GM18951 (cell line): ENCODE measurements around the gene RARB.

Experiments
- POLR2A ChIP-seq: IDR thresholded peaks from 4 replicates; pipeline ENCODE4 v1.6.1; 2011; ENCODE audit warnings: mild to moderate bottlenecking; ENCODE audit not compliant: insufficient read length, insufficient read depth; ENCODE audit errors: extremely low read depth
- in situ Hi-C: fragments of 300-500 bp; cut with MboI; formaldehyde crosslinking; loops from one replicate; pipeline ENCODE4 v1.12.0; 2022; ENCODE audit warnings: low sequenced_read_pairs, mixed read lengths, inconsistent platforms; ENCODE audit not compliant: unreplicated experiment

RARB gene

DNA sequence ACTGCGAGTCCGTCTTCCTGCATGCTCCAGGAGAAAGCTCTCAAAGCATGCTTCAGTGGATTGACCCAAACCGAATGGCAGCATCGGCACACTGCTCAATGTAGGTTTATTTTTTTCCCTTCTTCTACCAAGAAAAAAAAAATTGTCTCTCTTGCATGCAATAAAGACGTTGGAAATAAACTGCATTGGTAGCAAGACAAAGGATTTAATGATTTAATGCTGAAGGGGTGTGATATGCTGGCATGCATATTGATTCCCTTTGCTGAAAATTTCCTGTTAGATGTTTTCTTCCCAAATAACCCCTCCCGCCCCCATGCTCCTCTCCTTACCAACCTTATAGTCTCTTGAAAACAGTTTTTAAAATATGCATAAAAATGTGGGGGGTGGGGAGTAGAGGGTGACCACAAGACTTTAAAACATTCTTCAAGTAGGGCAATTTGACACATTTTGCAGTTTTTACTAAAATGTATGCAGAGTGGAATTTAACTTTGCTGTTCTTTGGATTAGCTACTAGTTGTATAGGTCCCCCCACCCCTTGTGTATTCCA lies 799 bp downstream of the RARB start:
- TF ChIP-seq POLR2A = no peak
- in situ Hi-C loops = no loop called here

DNA sequence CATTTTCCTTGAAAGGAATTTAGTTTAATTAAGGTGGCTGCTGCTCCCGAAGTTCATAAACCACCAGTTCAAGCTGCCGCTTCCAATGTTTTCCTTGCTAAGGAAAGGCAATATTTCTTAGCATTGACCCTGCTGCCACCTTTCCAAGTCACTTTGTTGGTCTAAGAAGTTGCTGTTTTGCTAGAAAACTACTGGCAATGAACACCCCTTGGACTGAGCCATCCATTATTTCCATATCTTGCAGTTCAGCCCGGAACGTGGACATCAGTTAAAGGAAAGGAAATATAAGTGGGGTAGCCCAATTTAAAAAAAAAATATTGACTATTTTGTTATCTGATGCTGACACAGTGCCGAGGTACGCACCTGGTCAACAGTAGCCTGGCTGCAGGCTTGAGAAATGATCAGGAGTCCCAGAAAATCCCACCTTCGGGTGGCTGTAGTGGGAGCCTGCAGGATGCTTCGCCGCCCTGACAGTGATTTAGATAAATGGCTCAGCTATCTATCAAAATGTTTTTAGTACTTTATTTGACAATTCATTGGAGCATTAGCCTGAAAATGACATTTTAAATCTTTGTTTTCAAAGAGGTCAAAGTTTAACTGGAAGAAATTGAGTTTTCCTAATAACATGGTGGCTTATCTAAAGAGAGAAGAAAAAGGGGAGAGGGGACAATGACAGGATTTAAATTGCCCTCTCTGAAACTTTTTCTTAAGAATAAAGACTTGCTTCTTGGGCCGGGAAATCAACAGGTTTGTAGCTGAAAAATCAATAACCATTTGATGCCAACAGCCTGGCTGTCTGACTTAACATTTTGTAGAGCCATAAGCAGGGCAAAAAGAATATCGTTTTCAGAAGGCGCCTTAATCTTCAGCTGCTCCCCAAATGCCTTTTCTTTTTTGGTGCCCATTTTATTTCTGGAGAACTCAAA lies 1.6 kb downstream of the RARB start:
- TF ChIP-seq POLR2A = no peak
- in situ Hi-C loops = no loop called here

DNA sequence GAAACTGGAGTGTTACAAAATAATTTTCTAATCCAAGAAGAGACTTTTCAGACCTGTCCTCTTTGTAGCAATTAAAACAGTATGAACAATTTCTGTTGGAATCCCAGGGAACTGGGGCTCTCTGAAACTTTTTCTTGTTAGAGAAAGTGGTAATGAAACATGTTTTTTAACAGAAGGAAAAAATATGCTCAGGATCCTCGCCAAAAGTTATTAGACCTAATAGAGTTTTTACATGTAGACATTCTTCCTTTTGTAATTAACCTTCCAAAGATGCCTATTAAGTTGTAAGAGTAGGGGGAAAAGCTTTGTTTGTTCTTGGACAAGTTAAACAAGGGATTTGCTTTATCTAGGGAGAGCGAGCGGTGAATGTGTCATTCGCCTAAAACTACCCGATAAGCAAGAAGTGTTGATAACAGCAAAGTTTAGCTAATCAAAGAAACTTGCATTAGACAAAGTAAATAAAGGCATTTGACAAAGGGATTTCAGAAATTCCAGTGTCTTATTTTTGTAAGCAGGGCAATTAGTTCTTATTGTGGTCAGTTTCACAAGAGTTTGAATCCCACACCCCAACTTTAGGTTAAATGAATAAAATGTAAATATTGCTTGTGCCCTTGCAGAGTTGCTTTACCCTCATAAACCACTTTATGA lies 2.3 kb downstream of the RARB start:
- in situ Hi-C loops = no loop called here

DNA sequence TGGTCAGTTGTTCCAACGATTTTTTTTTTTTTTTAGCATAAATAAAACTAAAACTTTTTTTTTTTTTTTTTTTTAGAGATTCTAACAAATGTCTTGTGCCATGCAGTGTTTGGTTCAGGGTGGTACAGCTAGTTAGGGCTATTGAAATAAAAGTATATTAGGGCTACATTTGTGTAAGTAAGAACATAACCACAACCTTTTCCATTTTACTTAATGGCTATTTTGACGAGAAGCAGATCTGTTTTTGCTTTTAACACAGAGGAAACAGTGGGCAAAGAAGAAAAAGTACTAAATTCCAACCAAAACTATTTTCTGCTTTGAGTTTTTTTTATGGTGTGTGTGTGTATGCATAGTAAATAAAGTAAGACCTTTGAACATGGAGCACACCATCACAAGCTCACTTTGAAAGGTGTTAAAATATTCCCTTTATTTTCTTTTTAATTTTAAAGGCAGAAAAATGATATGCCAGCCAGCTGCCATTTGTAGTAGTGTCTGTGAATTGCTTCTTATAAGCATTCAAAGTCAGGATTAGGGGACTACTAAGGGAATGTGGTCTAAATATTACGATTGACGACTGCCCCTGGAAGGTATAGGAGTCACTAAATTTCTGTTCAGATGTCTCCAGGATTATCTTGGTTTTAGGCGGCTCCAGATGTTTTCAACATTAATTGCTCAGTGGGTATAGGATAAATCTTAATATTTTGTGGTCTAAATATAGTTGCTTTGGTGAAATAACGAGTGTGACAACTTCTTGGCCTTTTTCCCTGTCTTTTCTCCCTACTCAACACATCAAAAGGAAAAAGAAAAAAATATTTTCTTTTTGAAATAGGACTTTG lies 3.1 kb downstream of the RARB start:
- in situ Hi-C loops = no loop called here
- no peak for TF ChIP-seq POLR2A

More for the DNA sequence above, 2.3 kb downstream of the RARB start:
- no peak for TF ChIP-seq POLR2A

- TF ChIP-seq POLR2A = no peak
- in situ Hi-C loops = no loop called here
Observed at GRCh38 chr3:25432176-25432720, 4.2 kb downstream of the RARB start.

DNA sequence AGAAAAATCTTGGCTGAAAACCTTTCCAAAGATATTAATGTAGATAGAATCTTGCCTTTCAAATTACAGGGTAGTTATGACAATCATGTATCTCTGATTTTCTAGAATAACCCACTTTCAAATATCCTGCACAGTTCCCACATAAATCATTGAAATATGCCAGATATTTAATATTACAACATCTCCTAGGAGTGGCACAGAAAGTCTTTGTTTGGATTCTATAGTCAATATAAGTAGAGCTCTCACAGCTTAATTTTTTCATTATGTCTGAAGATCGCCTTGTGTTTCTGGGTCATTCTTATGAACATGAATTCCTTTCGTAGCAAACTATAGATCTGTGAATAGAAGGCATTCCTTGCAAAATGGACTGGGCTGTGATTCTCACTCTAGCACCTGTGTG lies 5.0 kb downstream of the RARB start:
- in situ Hi-C loops = no loop called here
- no peak for TF ChIP-seq POLR2A

DNA sequence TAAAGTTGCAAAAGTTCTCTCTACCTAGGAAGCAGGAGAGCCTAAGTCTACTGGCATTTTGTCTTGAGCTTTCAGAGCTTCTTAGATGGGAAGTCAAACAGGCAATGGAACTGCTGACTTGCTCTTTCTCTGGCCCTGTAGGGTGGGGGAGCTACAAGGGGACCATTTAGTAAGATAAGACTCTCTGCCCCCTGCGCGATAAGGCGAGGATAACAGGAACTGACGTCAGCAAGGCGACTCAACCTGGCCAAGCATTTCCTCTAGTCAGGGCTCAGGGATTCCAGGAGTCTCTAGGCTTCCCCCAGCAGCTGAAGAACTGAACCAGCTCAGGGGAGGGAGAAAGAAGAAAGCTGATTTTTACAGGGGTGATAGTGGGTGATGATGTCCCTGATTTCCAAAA lies 5.8 kb downstream of the RARB start:
- in situ Hi-C loops = no loop called here
- TF ChIP-seq POLR2A = no peak

- in situ Hi-C loops = no loop called here
- no peak for TF ChIP-seq POLR2A
Observed at GRCh38 chr3:25437953-25438352, 9.9 kb downstream of the RARB start.

DNA sequence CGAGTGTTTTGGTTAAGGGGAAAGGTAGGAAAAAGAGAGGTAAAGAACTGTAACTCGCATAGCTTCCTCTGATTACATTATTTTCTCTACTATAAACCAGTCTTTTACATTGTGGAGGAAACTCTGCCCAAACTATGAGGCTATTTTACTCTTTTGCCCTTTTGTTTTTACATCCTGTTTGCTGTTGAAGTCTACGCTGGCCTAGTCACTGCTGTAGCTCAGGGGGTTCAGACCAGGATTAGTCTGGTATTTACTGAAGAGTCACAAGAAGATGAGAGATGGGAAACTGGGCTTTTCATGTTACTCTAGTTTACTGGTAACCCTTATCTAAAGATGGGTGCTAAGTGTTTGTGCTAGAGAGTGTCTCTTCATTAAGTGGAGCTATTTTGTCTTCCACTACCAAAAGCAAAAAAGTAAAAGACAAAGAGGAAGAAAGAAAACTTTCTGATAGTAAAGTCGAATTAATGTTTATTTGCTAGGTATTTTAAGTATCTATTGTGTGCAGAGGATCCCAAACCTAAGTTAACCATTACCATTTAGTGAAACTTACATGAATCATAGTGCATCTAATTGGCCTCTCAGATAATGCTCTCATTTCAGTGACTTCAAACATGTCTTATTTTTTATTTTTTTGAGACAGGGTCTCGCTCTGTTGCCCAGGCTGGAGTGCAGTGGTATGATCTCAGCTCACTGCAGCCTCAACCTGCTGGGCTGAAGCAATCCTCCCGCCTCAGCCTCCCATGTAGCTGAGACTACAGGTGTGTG lies 10.9 kb downstream of the RARB start:
- in situ Hi-C loops = no loop called here
- TF ChIP-seq POLR2A = no peak

DNA sequence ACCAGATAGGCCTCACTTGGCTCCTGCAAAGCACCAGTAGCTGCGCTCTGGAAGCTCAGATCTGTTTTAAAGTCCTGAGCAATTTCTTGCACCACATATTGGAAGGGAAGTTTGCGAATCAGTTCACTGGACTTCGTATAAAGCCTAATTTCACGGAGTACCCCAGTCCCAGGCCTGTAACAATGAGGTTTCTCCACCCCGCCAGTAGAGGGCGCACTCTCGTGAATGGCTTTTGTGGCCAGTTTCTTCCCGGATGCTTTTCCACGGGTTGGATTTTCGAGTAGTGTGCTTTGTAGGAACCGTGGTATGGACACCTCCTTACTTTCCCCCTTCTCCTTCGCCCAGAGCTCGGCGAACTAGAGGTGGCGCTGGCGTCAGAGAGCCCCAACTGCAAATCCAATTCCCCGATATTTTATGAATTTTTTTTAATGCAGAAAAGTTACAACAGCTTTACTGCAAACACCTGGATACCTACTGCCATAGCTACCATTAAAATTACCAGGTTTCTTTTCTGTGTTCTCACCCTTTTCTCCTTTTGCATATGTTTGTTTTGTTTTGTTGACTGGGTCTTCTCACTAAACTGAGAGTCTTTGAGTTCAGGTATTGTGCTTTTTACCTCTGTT lies 13.3 kb downstream of the RARB start:
- in situ Hi-C loops = no loop called here
- no peak for TF ChIP-seq POLR2A

DNA sequence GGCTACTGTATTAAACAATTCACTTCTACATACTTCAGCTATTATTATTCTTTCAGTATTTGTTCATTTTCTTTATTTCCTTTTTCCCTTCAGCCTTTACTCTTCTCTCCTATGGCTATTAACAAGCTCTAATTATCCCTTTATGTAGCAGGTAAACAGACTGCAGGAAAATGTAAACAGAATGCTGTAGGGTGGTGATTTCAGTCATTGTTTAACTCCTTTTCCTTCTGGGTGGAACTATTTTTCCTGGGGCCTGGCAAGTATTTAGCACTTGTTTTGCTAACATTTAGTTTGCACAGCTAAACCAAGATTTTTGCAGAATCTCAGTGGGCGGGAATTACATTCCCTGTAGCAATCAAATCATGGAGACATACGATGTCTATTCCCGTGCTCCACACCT lies 14.4 kb downstream of the RARB start:
- TF ChIP-seq POLR2A = no peak
- in situ Hi-C loops = no loop called here

- TF ChIP-seq POLR2A = no peak
- in situ Hi-C loops = no loop called here
Observed at GRCh38 chr3:25444273-25444672, 16.2 kb downstream of the RARB start.
